GM12875 (cell line): ENCODE measurements around the gene SOBP.

Experiments
- H3K4me3 ChIP-seq: one replicate; pipeline ENCODE4 v1.5.1; 2011; ENCODE audit warnings: low read depth, low read length, control low read depth
- CTCF ChIP-seq: IDR thresholded peaks from 2 replicates; pipeline ENCODE4 v1.5.1; 2011; ENCODE audit warnings: low read depth, mild to moderate bottlenecking, control low read depth, inconsistent platforms, low read length, moderate library complexity, borderline replicate concordance; ENCODE audit not compliant: insufficient read depth

SOBP gene

GRCh38 chr6:107698146-107698545, 208.2 kb downstream of the SOBP start:
- H3K4me3 ChIP-seq, result no peak overlapping the region
- no peak for TF ChIP-seq CTCF

GRCh38 chr6:107699254-107699653, 209.3 kb downstream of the SOBP start:
- no peak overlapping the region for H3K4me3 ChIP-seq
- no peak for TF ChIP-seq CTCF

GRCh38 chr6:107699697-107700325, 209.9 kb downstream of the SOBP start:
- no peak for TF ChIP-seq CTCF
- H3K4me3 ChIP-seq, result no peak overlapping the region

- no peak overlapping the region for H3K4me3 ChIP-seq
- TF ChIP-seq CTCF, result no peak
These were observed 213.7 kb downstream of the SOBP start for GRCh38 chr6:107703606-107704005.

- TF ChIP-seq CTCF, result peak; percentile 55; the same call in 1 of the 2 replicates
- no peak overlapping the region for H3K4me3 ChIP-seq
These were observed 214.6 kb downstream of the SOBP start for GRCh38 chr6:107704347-107705013.

- no peak for TF ChIP-seq CTCF
- no peak overlapping the region for H3K4me3 ChIP-seq
These were observed 216.7 kb downstream of the SOBP start for GRCh38 chr6:107706516-107707115.
